ENCODE results near the gene KANK4. TPM values are rescaled to one million over a fixed set of nuclear protein-coding genes. Genes with fewer than 3 reads are reported as not detected.

The KANK4 gene
- total and polyA plus RNA-seq, 2 of the 4 experiments (the other 2 are of a cell fraction), result not detected

DNA sequence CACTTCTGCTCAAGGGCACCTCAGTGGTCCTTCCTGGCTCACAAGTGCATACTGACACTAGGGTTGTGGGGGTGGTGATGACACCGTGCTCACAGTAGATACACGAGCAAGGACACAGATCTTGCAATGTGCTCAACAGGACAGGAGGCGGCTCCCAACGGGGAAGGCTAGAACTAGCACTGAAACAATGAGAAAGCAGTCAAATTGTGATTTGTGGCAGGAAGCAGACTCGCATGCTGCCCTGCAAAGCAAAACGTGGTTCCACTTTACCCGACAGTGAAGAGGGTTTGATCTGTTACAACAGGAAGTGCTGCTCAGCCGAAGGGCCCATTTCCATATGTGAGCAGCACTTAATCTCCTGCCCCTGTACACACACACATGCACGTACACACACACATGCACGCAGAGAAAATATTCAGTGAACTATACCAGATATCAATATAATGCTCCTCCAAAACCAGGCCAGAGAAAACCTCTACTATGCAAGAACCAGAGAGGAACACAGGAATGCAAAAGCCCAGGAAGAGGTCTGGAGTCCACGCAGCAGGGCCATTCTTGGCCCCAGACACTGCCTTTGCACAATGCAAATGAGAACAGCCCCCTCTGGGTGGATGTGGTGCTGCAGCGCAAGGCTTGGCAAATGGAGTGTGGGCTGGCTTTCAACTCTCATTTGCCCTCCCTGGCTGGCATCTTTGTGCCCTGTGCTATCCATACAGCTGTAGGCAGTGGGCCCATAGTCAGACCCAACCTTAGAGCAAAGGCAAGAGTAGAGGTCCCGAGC is 47.1 kb downstream of the KANK4 start:
- H3K9me3 ChIP-seq (ENCODE audit: control insufficient read depth, insufficient read depth, low read length), result peaks cover 6% of the 10 kb centered on the region
- no peak for ATAC-seq (ENCODE audit: low read depth)
- POLR2A ChIA-PET (ENCODE audit: unreplicated experiment), result no interaction called here
- no peak overlapping the region for H3K4me2 ChIP-seq (ENCODE audit: low read depth, low read length)
- no peak overlapping the region for H2BK15ac ChIP-seq (ENCODE audit: low read depth, low read length)
- H2BK120ac ChIP-seq (ENCODE audit: low read depth, low read length), result no peak overlapping the region
- H2AK5ac ChIP-seq (ENCODE audit: low read depth, low read length), result no peak overlapping the region
- H3K4me1 ChIP-seq (ENCODE audit: control insufficient read depth, insufficient read depth, low read length), result no peaks in the 10 kb centered on the region
- intact Hi-C loops (cut with micrococcal nuclease) (loop anchor here (2.0 kb wide), 1 partner anchor 61 kb away; no protein-coding TSS in a partner anchor), in situ Hi-C loops (cut with MboI; ENCODE audit: low sequenced_read_pairs) (no loop called here), dilution Hi-C loops (cut with HindIII; ENCODE audit: low sequenced_read_pairs, unreplicated experiment) (no loop called here)
- no peak overlapping the region for H3K18ac ChIP-seq (ENCODE audit: low read depth, low read length)
- no peak overlapping the region for H3K14ac ChIP-seq (replicated peaks; ENCODE audit: low read depth, low read length)
- no peaks in the 10 kb centered on the region for H4K20me1 ChIP-seq (ENCODE audit: insufficient read depth, low read length)
- no peak overlapping the region for H2BK5ac ChIP-seq (ENCODE audit: low read depth, low read length, poor library complexity, severe bottlenecking)
- no peaks in the 10 kb centered on the region for H3K79me1 ChIP-seq (ENCODE audit: low read depth in 1 of 2, low read length in 2 of 2)
- H3K36me3 ChIP-seq (ENCODE audit: control insufficient read depth, insufficient read depth, low read length), result no peaks in the 10 kb centered on the region
- no peak overlapping the region for H2AK9ac ChIP-seq (replicated peaks; ENCODE audit: low read depth, low read length, poor library complexity)
- no peak overlapping the region for H3K4ac ChIP-seq (ENCODE audit: low read depth, low read length)
- no peak overlapping the region for H2BK20ac ChIP-seq (ENCODE audit: low read depth, low read length)
- no peak overlapping the region for H3K23ac ChIP-seq (ENCODE audit: low read depth, low read length)
- 55% methylated on average over 4 of the region's 13 CpGs; no CpG with 5 or more reads in 1 of the 2 experiments for WGBS, 2 experiments (ENCODE audit: extremely low coverage in 2 of 2, insufficient read length in 1 of 2)
- H3K27ac ChIP-seq (ENCODE audit: insufficient read depth, low read length), result no peak overlapping the region
- H3K56ac ChIP-seq (ENCODE audit: extremely low read depth, insufficient read depth, low read length), result no peak overlapping the region
- H4K5ac ChIP-seq (ENCODE audit: low read depth, low read length), result no peak overlapping the region
- no TSS peak for BruUV-seq (replicated peaks)
- CTCF ChIA-PET, result no interaction called here
- no peak overlapping the region for H4K91ac ChIP-seq (ENCODE audit: insufficient read depth, low read depth, low read length)
- H3K9ac ChIP-seq (ENCODE audit: low read depth, low read length), result no peak overlapping the region
- H3K9me1 ChIP-seq (ENCODE audit: insufficient read depth, low read length), result no peaks in the 10 kb centered on the region
- no peaks in the 10 kb centered on the region for H3K27me3 ChIP-seq (ENCODE audit: control insufficient read depth, insufficient read depth, low read length)
- DNase-seq, result no peak
- H3K4me3 ChIP-seq (ENCODE audit: insufficient read depth, low read depth, low read length), result no peak overlapping the region
- no peak for TF ChIP-seq RFX5 (IDR thresholded peaks at IDR 0.05; ENCODE audit: low read depth, low read length)
- TF ChIP-seq, protein P1, sequence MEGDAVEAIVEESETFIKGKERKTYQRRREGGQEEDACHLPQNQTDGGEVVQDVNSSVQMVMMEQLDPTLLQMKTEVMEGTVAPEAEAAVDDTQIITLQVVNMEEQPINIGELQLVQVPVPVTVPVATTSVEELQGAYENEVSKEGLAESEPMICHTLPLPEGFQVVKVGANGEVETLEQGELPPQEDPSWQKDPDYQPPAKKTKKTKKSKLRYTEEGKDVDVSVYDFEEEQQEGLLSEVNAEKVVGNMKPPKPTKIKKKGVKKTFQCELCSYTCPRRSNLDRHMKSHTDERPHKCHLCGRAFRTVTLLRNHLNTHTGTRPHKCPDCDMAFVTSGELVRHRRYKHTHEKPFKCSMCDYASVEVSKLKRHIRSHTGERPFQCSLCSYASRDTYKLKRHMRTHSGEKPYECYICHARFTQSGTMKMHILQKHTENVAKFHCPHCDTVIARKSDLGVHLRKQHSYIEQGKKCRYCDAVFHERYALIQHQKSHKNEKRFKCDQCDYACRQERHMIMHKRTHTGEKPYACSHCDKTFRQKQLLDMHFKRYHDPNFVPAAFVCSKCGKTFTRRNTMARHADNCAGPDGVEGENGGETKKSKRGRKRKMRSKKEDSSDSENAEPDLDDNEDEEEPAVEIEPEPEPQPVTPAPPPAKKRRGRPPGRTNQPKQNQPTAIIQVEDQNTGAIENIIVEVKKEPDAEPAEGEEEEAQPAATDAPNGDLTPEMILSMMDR (conservative IDR thresholded peaks at IDR 0.05; ENCODE audit: low read depth, low read length), result no peak
- no peak for TF ChIP-seq RAD21 (IDR thresholded peaks at IDR 0.05; ENCODE audit: low read length)
- TF ChIP-seq, protein P2, sequence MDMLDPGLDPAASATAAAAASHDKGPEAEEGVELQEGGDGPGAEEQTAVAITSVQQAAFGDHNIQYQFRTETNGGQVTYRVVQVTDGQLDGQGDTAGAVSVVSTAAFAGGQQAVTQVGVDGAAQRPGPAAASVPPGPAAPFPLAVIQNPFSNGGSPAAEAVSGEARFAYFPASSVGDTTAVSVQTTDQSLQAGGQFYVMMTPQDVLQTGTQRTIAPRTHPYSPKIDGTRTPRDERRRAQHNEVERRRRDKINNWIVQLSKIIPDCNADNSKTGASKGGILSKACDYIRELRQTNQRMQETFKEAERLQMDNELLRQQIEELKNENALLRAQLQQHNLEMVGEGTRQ (IDR thresholded peaks at IDR 0.05; ENCODE audit: low read depth, low read length), result no peak
- no peak for TF ChIP-seq RCOR1 (IDR thresholded peaks at IDR 0.05; ENCODE audit: insufficient replicate concordance, low read length)
- TF ChIP-seq FOS (IDR thresholded peaks at IDR 0.05; ENCODE audit: low read depth, low read length), result no peak
- TF ChIP-seq, protein P3, sequence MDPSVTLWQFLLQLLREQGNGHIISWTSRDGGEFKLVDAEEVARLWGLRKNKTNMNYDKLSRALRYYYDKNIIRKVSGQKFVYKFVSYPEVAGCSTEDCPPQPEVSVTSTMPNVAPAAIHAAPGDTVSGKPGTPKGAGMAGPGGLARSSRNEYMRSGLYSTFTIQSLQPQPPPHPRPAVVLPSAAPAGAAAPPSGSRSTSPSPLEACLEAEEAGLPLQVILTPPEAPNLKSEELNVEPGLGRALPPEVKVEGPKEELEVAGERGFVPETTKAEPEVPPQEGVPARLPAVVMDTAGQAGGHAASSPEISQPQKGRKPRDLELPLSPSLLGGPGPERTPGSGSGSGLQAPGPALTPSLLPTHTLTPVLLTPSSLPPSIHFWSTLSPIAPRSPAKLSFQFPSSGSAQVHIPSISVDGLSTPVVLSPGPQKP (IDR thresholded peaks at IDR 0.05; ENCODE audit: borderline replicate concordance, low read depth, low read length), result no peak
- TF ChIP-seq CHD1 (IDR thresholded peaks at IDR 0.05; ENCODE audit: low read depth, low read length), result no peak
- no peak for TF ChIP-seq NFE2L2 (IDR thresholded peaks at IDR 0.05; ENCODE audit: low read depth, low read length)
- TF ChIP-seq SMC3 (IDR thresholded peaks at IDR 0.05; ENCODE audit: low read depth, low read length), result no peak
- H2AFZ ChIP-seq (replicated peaks; ENCODE audit: low read length, poor library complexity), result no peak overlapping the region
- H4K8ac ChIP-seq (ENCODE audit: low read depth in 2 of 2, low read length in 2 of 2), result no peak overlapping the region

All from IMR-90 (cell line).